Measurements from ENCODE around the gene KRTAP10-2. TPM values are rescaled to one million over a fixed set of nuclear protein-coding genes. Genes with fewer than 3 reads are reported as not detected.
"Not testable (repeated sequence)": the region's sequence is repeated elsewhere in the genome, so short reads cannot be mapped to it uniquely, and the experiment has no call there.

Gene KRTAP10-2
- total RNA-seq, 6 experiments from 2014 or later = not detected

DNA sequence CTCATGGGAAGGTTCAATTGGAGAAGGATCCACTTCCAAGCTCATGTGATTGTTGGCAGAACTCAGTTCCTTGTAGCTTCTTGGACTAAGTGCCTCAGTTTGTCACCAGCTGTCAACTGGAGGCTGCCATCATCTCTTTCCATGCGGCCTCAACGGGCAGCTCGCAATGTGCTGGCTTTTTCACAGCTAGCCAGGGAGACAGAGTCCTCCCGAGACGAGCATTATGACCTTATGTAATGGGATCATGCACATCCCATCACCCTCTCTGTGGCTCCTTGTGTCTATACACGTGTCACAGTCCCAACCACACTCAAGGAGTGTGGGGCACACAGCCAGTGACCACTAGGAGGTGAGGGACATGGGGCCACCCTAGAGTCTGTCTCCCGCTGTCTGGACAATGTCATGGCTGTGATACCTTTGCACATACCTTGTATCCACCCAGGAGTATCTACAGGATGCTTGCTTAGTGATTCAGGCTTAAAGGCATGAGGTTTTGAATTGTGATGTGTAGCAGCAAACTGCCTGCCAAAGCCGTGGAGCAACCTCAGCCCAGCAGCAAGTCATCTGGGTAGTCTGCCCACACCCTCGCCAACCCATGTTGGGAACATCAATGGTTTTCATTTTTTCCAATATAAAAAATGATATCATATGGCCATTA, 44.9 kb upstream of the KRTAP10-2 start:
- Mint-ChIP-seq H3K4me3 (no peak overlapping the region), H3K27ac (no peak overlapping the region), H3K36me3 (ENCODE audit: low read depth) (no peaks in the 10 kb centered on the region), H3K9me3 (no peaks in the 10 kb centered on the region; the same call in none of the 2 replicates), H3K27me3 (ENCODE audit: insufficient read depth) (peaks cover 16% of the 10 kb centered on the region), H3K4me1 (ENCODE audit: low read depth) (peaks cover 9% of the 10 kb centered on the region; the same call in 1 of the 2 replicates)
- TF ChIP-seq CTCF (IDR thresholded peaks at IDR 0.05) = 0 out of 2 replicates have a peak, but pooled peaks have one; percentile 9
- DNase-seq = no peak

DNA sequence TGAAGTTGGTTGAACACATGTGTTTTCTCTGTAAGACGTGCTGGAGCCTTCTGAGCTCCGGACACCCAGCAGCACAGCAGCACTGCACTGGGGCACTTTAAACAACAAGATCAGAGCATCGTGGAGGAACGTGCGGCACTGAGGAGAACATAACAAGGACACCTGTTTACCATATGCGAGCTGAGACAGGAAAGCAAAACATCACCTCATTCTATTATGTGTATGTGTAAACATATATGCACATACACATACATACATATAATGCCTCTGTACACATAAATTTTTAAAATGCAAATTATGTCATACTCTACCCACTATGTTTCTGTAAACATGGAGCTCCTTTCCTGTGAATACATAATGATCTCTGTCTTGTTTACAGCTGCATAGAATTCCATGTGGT, 44.2 kb upstream of the KRTAP10-2 start:
- no peak for DNase-seq
- Mint-ChIP-seq H3K27me3 (ENCODE audit: insufficient read depth) (peaks cover 14% of the 10 kb centered on the region), H3K27ac (no peak overlapping the region), H3K4me3 (no peak overlapping the region), H3K9me3 (no peaks in the 10 kb centered on the region; the same call in none of the 2 replicates), H3K4me1 (ENCODE audit: low read depth) (peaks cover 9% of the 10 kb centered on the region; the same call in 1 of the 2 replicates), H3K36me3 (ENCODE audit: low read depth) (no peaks in the 10 kb centered on the region)
- TF ChIP-seq CTCF (IDR thresholded peaks at IDR 0.05) = no peak

- TF ChIP-seq CTCF (IDR thresholded peaks at IDR 0.05) = no peak
- Mint-ChIP-seq H3K27me3 (ENCODE audit: insufficient read depth) (peaks cover 9% of the 10 kb centered on the region), H3K4me1 (ENCODE audit: low read depth) (peaks cover 9% of the 10 kb centered on the region; the same call in 1 of the 2 replicates), H3K36me3 (ENCODE audit: low read depth) (no peaks in the 10 kb centered on the region), H3K9me3 (peaks cover 2% of the 10 kb centered on the region), H3K4me3 (no peak overlapping the region), H3K27ac (no peak overlapping the region)
- no peak for DNase-seq
Observed at GRCh38 chr21:44594406-44594916, 43.2 kb upstream of the KRTAP10-2 start.

GRCh38 chr21:44593598-44594405, 42.5 kb upstream of the KRTAP10-2 start:
- Mint-ChIP-seq H3K27ac (no peak overlapping the region), H3K36me3 (ENCODE audit: low read depth) (no peaks in the 10 kb centered on the region), H3K27me3 (ENCODE audit: insufficient read depth) (peaks cover 8% of the 10 kb centered on the region), H3K9me3 (peaks cover 5% of the 10 kb centered on the region), H3K4me3 (no peak overlapping the region), H3K4me1 (ENCODE audit: low read depth) (peaks cover 9% of the 10 kb centered on the region; the same call in 1 of the 2 replicates)
- no peak for DNase-seq
- TF ChIP-seq CTCF (IDR thresholded peaks at IDR 0.05) = no peak

DNA sequence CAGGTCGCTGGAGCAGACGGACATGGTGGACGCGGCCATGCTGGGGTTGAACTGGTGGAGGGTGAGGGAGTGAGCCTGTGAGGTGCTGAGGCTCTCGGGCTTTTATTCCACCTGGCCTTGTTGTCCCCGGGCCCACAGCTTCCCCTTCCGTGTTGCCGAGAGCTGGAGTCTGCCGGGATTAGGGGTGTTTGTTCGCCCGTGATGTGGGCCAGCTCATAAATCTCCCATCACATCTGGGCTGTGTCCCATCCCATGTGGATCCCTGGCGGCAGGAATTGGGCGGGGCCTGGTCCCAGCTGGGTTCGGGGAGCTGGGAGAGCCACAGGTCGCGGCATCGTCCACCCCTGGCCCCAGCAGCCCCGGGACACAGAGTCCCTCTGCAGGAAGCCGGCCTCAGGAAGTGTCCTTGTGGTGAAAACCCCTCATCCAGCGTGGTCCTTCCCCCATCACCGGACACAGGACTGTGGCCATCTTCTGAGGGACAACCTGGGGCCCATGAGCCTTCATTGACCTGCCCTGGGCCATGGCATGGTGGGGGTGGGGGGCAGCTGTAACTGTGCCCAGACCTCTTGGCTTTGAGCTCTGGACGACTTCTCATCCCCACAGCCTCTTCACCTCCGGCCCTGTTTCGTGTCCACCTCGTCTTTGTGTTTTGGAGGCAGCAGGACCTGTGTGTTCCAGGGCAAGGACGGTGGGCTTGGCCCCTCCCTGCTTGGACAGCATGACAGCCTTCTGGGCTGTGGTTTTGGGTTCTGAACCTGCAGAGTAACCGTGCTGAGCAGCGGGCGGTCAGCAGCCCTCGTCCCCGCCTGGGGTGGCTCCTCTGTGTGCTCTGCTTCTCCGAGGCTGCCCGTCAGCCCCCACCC, 41.4 kb upstream of the KRTAP10-2 start, which contains the start of gene KRTAP10-6:
Gene KRTAP10-6 (minus strand): TSS at position 60 of the 866 bp plus-strand sequence. CDS start 21 bp downstream, at position 39.
- no peak for DNase-seq
- H3K27ac Mint-ChIP-seq = no peak within 1 kb of the TSS
- no peaks in the 10 kb centered on the region for H3K36me3 Mint-ChIP-seq (ENCODE audit: low read depth)
- peaks cover 5% of the 10 kb centered on the region; the same call in 1 of the 2 replicates for H3K9me3 Mint-ChIP-seq
- peaks cover 8% of the 10 kb centered on the region for H3K27me3 Mint-ChIP-seq (ENCODE audit: insufficient read depth)
- no peak for TF ChIP-seq CTCF (IDR thresholded peaks at IDR 0.05)
- H3K4me1 Mint-ChIP-seq (ENCODE audit: low read depth) = peaks cover 9% of the 10 kb centered on the region; the same call in 1 of the 2 replicates
- no peak within 1 kb of the TSS for H3K4me3 Mint-ChIP-seq

GRCh38 chr21:44591801-44592130, 40.5 kb upstream of the KRTAP10-2 start:
- H3K36me3 Mint-ChIP-seq (ENCODE audit: low read depth); H3K27me3 Mint-ChIP-seq (ENCODE audit: insufficient read depth); H3K4me3 Mint-ChIP-seq; DNase-seq; H3K9me3 Mint-ChIP-seq; H3K27ac Mint-ChIP-seq; H3K4me1 Mint-ChIP-seq (ENCODE audit: low read depth): not testable (repeated sequence)

DNA sequence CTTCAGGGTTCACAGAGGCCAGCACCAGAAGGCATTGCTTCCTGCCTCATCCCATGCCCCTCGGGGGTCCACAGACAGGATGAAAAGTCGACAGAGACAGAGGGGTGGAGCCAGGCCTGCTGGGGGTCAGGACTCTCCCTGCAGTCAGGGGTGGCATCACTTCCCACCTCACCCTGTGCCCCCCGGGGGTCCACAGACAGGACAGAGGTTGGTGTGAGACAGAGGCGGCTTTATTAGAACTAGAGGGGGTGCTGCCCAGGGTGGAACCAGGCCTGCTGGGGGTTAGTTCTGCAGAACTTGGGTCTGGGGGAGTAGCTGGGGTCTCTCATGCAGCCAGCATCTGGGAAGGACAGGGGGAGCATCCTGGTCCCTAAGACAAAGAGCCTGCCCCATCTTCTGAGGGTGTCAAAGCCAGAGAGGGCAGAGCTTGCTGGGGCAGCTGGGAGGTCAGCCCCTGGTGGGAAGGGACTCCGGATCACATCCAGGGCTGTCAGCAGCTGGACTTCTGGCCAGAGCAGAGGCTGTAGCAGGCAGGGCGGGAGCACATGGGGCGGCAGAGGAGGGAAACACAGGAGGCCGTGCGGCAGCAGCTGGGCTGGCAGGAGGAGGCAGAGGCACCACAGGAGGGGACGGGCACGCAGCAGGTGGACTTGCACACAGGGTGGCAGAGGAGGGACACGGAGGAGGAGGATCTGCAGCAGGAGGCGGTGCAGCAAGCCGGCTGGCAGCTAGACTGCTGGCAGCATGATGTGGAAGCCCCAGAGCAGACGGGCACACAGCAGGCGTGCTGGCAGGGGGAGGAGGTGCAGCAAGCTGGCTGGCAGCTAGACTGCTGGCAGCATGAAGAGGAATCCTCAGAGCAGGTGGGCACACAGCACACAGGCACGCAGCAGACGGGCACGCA, 39.8 kb upstream of the KRTAP10-2 start:
- not testable (repeated sequence) for H3K9me3 Mint-ChIP-seq; H3K36me3 Mint-ChIP-seq (ENCODE audit: low read depth); H3K27ac Mint-ChIP-seq; H3K4me1 Mint-ChIP-seq (ENCODE audit: low read depth); DNase-seq; H3K4me3 Mint-ChIP-seq
- peaks cover 10% of the 10 kb centered on the region for H3K27me3 Mint-ChIP-seq (ENCODE audit: insufficient read depth)
